Hematopoietic multipotent progenitor cell treated with erythropoietin and hydrocortisone succinate and interleukin-3 and kit ligand, for 6 days (in vitro differentiated cells): ENCODE measurements around the gene VPS9D1.
"Not testable (repeated sequence)": the region's sequence is repeated elsewhere in the genome, so short reads cannot be mapped to it uniquely, and the experiment has no call there.

Source experiments
- DNase-seq: peaks from one replicate; pipeline ENCODE4 v3.0.0-alpha.2; 2015

VPS9D1 gene

DNA sequence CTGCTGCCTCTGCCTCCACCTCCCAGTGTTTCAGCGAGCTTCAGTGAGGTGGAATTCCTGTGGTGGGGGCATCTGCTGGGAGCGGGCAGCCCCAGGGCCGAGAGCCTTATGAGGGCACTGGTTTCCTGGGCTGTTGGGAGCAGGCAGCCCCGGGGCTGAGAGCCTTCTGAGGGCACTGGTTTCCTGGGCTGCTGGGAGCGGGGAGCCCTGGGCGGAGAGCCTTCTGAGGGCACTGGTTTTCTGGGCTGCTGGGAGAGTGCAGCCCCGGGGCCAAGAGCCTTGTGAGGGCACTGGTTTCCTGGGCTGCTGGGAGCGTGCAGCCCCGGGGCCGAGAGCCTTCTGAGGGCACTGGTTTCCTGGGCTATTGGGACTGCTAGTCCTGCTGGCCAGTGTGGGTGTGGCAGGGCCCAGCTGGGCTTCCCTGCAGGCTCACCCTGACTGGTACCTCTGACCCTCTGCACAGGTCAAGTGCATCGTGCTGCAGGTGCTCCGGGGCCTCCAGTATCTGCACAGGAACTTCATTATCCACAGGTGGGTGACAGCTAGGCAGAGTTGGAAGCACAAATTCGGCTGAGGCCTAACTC, 28.6 kb downstream of the VPS9D1 start:
- no peak for DNase-seq

DNA sequence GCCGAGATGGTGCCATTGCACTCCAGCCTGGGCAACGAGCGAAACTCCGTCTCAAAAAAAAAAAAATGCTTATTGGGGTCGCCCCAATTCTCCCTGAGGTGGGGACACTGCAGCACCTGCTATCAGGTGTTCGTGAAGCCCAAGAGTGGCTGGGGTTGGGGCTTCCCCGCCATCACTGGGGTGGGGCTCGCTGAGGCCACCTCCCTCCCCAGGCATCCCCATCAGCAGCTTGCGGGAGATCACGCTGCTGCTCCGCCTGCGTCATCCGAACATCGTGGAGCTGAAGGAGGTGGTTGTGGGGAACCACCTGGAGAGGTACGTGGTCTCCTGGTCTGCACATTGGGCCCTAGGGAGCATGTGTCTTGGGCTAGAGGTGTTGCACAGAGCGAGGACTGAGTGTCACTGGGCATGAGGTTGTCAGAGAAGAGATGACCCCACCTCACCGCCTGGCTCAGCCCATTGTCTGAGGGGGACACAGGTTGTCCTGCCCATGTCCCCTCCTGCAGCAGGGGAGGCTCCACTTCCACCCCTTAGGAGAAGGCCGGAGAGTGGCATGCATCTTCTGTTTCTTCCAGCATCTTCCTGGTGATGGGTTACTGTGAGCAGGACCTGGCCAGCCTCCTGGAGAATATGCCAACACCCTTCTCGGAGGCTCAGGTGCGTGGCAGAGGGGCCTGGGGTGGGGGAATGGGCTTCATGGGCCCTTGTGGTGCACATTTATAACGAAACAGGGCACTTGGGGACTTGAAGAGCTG, 29.3 kb downstream of the VPS9D1 start:
- no peak for DNase-seq

DNA sequence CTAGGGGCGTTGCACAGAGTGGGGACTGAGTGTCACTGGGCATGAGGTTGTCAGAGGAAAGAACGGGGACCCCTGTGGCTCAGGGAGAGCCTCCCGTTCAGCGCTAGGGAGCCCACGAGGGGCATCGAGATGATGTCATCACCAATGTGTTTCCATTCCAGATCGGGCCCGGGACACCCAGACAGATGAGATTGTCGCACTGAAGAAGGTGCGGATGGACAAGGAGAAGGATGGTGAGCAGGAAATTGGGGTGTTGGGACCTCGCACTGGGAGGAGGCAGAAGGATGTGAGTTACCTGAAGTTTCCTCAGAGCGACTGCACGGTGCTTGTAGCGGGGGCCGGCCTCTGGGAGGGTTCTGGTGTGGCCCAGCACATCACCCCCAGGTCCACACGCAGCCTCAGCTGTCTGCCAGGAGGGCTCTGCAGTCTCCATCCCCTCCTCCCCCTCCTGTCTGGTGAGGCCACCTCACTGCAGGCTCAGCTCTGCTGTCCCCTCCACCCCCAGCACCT, 30.3 kb downstream of the VPS9D1 start:
- no peak for DNase-seq

DNA sequence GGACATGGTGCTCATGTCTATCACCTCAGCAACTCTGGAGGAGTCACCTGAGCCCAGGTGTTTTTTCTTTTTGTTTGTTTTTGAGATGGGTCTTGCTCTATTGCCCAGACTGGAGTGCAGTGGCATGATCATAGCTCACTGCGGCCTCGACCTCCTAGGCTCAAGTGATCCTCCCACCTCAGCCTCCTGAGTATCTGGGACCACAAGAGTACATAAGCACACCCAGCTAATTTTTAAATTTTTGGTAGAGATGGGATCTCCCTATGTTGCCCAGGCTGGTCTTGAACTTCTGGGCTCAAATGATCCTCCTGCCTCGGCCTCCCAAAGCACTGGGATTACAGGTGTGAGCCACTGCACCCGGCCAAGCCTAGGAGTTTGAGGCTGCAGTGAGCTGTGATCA, 31.1 kb downstream of the VPS9D1 start:
- not testable (repeated sequence) for DNase-seq

DNA sequence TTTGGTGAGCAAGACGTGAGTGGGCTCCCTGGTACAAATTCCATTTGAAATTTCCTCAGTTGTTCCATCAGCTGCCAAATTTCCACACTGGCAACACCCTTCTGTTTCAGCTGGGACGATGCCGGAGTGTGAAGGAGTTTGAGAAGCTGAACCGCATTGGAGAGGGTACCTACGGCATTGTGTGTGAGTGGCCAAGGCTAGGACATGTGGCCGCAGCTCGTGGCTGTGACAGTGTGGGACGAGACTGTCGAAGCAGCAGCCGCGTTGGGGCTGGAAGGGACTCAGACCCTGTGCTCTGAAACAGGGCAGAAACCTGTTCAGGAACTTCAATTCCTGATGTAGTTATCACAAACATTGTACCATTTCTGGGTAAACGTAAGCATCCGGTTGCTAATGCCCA, 31.6 kb downstream of the VPS9D1 start:
- DNase-seq, result no peak

DNA sequence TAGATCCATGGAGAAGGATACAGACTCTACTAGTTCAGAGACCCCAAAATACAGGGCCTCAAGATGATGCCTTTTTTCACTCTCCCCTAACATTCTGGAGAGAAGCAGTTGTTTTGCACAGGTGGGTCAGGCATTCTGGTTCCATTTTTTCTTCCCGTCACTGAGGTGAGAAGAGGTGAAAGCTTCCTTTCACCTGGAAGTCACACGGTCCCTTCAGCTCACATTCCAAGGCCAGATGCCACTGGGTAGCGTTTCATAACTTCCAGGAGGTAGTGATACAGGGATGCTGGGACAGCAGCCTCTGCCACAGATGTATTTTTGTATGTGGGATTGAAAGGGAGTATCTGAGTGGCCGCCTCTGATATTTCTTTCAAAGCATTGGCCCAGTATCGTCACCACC, 32.3 kb downstream of the VPS9D1 start:
- no peak for DNase-seq

DNA sequence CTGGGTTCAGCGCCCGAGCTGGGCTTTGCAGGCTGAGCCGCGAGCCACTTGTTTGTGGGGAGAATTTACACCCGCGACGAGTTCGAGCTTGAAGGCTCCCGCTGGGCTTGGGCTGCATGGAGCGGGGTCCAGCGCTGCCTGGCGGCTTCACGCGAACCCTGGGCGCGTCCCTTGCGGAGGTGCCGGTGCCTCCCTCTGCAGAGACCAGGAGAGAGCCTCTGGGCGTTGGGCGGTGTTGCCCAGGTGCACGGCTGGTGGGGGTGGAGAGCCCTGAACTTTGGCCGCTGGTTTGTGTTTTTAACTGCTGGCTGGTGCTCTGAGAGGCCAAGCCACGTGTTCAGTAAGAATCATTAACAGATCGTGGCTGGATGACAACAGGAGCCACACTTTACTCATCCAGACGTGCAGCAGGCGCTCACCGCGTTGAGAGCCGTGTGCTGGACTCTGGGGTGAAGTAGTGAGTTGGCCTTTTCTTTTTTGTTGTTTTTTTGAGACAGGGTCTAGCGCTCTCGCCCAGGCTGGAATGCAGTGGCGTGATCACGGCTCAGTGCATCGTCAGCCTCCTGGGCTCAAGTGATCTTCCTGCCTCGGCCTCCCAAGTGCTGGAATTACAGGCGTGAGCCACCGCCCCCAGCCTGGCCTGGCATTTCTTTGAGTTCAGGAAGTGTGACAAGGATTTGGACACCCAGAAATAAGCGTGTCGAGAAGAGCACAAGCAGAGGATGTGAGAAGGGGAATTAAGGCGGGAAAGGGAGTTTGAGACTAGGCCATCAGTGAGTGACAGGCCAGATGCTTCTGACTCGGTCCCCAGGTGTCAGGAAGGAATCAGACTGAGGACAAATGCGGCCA, 33.4 kb downstream of the VPS9D1 start:
- DNase-seq, result peak; percentile 57

DNA sequence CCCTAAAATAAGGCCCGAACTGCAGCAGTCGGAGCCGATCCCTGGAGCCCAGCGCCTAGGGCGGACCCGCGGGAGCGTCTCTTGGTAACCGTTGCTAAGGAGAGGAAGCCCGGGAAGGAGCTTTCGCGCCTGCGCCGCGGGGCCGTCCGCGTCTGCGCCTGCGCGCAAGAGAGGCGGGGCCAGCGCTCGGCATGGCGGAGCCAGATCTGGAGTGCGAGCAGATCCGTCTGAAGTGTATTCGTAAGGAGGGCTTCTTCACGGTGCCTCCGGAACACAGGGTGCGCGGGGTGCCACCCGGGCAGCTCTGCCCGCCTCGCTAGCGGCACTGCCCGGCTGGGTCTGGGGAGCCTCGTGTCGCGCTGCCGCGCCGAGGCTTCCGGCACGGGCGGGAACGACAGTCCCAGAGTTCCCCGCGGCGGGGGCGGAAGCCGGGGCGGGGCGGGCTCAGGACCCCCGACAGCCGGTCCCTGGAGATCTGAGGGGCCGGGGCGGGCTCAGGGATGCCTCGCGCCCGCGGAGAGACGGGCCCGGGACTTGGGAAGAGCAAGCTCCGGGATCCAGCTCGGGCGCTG, 34.1 kb downstream of the VPS9D1 start, which contains the start of gene CDK10:
Gene CDK10 (plus strand): TSS at position 170 of the 572 bp plus-strand sequence. CDS start 22 bp downstream, at position 192.
- DNase-seq, result peak; percentile 93

DNA sequence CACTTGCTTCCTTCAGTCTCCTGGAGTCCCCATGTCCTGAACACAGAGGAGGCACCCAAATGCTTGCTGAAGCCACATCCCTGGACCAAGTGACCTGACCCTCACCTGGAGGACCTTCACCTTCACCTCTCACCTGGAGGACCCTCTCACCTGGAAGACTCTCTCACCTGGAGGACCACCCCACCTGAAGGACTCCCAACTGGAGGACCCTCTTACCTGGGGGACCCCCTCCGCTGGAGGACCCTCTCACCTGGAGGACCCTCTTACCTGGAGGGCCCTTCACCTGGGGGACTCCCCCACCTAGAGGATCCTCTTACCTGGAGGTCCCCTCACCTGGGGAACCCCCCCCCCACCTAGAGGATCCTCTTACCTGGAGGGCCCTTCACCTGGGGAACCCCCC, 34.8 kb downstream of the VPS9D1 start:
- DNase-seq, result no peak

DNA sequence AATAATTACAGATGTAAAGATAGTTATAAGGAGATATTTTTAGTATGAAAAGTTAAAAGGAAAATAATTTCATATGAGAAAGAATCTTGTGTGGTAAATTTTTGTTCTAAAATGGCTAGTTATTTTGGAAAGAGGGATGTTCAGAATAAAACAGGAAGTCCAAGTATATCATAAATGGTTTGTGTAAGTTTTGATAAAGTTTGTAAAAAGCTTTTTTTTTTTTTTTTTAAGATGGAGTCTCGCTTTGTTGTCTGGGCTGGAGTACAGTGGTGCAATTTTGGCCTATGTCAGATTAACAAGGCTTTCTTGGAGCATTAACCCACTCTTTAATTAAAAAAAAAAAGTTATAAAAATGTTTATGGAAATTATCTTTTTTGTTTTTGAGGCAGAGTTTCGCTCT, 42.4 kb downstream of the VPS9D1 start:
- no peak for DNase-seq

DNA sequence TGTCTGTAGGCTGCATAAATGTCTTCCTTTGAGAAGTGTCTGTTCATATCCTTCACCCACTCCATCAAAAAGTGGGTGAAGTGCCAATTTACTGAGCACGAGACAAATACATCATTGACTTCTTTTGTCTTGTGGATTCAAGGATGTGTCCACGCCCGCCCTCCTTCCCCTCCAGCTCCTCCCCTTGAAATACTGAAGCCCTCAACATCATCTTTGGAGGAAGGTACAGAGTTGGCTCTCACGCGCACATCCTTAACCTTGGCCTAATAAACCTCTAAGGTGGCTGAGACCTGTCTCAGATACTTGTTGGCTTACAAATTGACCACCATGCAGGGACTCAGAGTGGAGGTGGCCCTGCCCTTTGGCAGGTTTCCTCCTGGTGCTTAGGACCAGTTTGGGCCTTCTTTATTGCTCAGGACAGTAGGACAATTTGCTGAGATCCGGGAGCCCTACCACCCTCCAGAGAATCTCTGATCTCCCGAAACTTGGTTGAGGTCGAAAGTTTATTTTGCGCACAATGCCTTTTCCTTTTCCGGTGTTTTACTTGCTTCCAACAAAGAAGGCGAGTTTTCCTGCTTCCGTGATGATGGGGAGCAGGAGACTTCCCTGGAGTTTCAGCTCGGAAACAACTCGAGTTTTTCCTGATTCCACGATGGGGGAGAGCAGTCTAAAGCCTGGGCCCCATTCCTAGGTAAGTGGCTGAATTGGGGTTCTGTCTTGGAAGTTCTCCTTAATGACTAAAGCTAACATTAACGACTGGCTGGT, 48.3 kb downstream of the VPS9D1 start:
- no peak for DNase-seq

DNA sequence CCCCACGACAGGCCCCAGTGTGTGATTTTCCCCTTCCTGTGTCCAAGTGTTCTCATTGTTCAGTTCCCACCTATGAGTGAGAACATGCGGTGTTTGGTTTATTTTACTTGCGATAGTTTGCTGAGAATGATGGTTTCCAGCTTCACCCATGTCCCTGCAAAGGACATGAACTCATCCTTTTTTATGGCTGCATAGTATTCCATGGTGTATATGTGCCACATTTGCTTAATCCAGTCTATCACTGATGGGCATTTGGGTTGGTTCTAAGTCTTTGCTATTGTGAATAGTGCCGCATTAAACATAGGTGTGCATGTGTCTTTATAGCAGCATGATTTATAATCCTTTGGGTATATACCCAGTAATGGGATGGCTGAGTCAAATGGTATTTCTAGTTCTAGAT, 49.1 kb downstream of the VPS9D1 start:
- DNase-seq, result not testable (repeated sequence)

DNA sequence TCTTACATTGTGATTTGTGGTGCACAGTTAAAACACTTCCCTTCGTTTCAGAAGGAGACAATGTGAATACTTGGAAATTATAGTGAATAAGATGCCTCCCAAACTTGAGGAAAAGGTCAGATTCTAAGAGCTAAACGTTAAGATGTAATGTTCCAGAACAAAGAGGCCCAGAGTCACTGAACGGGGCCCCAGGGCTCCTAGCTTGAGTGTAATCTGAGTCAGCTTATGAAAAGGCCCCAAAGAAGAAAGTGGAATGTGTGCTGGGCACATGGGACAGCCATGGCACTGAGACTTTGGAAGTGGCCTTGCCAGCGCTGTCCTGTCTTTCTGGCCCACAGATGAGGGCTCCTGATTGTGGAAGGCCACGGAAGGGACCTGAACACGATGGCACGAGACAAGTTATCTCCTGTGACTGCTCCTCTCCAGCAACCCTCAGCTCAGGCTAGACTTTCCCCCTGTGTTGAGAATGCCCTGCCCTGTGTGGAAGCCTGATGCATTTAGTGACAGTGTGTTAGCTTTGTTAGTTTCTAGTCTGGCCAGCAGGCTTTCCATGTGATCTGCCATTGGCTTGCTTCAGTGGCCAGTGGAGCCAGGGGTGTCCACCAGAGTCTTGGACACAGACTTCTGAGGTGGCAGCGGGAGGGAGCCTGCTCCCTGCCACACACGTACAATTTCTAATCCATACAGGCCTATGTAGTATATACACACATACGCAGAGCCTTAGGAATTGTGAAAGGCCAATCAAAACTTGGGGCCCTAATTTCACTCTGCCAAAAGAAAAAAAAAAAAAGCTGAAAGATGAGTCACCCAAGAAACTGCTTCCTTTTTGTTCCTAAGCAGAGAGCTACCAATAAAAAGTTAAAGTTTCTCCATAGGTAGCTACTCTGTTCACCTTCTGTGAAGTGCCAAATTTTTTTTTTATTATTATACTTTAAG, 49.9 kb downstream of the VPS9D1 start:
- no peak for DNase-seq

DNA sequence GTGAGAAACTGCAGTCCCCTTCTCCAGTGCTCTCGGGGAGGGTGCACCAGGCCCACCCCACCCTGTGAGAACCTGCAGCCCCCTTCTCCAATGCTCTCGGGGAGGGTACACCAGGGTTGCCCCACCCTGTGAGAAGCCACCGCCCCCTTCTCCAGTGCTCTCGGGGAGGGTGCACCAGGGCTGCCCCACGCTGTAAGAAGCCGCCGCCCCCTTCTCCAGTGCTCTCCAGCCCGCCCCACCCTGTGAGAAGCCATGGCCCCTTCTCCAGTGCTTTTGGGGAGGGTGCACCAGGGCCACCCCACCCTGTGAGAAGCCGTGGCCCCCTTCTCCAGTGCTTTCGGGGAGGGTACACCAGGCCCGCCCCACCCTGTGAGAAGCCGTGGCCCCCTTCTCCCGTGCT, 50.9 kb downstream of the VPS9D1 start:
- peak; percentile 16 for DNase-seq

DNA sequence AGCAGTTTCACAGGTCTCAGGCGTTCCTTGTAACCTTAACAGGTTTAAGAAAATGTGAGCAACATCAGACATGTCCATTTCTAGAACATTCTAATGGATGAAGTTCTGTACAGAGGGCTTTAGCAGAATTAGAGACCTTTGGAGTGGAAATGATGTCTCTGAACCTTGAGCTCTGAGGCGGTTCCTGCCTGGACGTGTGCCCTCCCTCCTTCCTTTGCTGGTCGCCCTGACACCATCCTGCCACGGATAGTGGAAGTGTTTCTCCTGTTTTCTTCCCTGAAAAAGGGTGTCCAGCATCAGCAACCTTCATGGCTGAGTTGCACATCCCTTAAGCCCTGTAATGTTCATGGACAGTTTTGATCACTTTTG, 51.9 kb downstream of the VPS9D1 start:
- no peak for DNase-seq

DNA sequence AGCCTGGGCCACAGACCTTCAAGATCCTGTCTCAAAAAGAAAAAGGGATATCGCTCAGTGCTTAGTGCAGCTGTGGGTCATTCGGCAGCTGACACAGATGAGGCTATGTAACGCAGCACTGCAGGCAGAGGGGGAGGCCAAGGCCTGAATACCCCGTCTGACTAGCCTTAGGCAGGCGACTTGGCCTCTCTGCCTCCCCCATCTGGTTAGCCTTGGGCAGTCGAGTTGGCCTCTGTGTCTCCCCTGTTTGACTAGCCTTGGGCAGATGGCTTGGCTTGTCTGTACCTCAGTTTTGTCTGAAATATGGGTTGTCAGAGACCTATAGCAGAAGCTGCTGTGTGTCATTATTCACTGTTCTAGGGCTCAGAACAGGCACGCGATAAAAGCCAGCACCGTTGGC, 53.1 kb downstream of the VPS9D1 start:
- no peak for DNase-seq

DNA sequence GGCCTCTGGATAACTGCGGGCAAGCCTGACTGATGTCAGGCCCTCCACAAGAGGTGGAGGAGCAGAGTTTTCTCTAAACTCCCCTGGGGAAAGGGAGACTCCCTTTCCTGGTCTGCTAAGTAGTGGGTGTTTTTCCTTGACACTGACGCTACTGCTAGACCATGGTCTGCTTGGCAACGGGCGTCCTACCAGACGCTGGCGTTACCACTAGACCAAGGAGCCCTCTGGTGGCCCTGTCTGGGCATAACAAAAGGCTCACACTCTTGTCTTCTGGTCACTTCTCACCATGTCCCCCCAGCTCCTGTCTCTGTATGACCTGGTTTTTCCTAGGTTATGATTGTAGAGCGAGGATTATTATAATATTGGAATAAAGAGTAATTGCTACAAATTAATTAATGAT, 53.7 kb downstream of the VPS9D1 start:
- peak; percentile 58 for DNase-seq

DNA sequence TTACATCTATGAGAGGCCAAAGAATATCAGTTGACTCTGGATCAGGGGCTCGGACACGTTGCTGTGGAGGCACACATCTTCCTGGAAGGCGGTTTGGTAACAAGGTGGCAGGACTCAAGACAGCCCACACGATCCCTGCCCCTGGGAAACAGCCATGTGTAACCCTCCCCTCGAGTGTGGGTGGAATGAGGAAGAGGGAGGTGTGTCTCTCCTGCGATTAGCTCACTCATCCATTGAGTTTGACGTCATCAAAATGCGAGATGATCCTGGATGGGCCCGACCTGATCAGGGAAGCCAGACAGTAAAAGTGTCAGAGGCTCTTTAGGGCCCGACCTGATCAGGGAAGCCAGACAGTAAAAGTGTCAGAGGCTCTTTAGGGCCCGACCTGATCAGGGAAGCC, 56.5 kb downstream of the VPS9D1 start:
- not testable (repeated sequence) for DNase-seq

DNA sequence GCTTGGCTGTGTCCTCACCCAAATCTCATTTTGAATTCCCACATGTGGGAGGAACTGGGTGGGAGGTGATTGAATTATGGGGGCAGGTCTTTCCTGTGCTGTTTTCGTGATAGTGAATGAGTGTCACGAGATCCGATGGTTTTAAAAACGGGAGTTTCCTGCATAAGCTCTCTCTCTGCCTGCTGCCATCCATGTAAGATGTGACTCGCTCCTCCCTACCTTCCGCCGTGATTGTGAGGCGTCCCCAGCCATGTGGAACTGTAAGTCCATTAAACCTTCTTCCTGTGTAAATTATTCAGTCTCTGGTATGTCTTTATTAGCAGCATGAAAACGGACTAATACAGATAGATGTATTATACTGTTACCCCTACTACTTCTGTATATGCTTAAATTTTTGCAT, 59.5 kb downstream of the VPS9D1 start:
- DNase-seq, result no peak

DNA sequence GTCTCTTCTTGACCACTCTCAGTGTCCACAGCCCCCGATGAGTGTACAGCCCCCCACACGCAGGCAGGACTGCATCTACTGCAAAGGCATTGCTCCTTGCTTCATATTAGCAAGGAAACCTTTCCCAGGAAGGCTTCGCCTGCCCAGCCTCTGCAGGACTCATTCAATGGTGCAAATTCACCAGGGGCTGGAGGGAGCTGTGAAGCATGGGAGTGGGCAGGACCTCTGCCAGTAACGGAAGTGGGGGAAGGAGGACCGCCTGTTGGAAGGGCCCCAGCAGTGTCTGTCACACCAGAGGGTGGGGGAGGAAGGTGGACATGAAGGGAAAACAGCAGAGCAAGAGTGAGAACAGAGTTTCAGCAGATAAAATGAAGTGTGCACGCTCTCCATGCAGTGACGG, 60.6 kb downstream of the VPS9D1 start:
- DNase-seq, result no peak

DNA sequence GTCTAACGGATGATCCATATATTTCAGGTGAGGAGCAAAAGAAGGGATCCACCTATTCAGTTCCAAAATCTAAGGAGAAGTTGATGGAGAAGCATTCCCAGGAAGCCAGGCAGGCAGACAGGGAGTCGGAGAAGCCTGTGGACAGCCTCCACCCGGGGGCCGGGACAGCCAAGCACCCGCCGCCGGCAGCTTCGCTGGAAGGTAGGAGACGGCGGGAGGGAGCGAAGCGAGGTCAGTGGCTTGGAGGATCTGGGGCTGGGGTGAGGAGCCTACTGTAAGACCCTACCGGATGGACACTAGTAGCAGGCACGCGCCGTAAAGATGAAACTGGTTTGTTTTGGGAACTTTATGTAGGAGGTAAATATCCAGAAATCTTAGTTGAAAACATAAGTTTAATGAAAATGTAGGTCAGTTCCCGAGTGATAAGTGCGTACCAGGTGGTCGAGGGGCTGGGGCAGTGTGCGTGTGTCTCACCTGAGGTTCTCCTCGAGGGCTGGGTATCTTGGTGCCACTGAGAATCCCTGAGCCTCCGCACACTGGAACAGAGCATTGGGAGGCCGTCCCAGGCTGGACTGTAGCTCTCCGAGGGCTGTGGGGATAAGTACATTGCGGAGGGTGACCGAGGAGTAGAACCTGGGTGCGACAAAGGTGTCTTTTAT, 62.3 kb downstream of the VPS9D1 start:
- peak; percentile 52 for DNase-seq
